ENCODE results near the gene RASSF9.

RASSF9 gene

DNA sequence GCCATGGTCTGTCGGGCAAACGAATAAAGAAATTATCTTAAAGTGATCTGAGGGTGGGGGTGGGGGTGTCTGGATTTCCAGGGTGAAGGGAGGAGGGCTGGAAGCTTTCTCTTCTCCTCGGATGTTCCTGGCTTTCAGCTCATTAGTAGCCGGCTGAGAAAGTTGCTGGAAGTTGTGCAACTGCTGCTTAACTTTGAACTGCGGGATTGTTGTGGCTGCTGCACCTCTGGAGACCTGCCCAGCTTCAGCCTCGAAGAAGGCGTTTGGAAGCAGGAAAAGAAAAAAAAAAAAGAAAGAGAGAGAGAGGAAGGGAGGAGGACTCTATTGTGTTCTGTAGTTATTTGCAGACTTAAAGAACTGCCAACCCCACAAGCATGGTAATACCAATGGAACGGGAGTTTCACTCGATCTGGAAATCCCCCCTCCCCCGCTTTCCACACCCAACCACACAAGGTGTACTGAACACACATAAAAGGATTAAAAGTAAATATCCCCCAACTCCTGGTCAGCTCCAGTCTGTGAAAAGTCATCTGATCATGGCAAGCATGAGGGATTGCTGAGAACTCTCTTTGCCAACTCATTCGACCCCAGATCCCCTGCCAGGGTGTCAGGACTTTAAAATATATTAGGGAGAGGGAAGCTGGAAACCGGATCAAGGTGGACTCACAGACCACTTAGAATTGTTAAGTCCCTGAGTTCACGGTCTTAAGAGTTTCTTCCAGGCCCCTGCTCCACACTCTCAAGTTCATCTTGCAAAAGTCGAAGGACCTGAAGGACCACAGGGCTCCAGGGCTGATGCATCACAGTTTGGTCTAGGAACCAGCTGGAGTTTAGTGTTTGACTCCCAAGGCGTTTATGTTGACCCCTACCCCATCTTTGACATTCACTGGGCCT is at the start of gene RASSF9:
Gene RASSF9, minus strand, starts transcription at position 213 of the 894 bp plus-strand sequence. Its CDS starts 208 bp downstream, at position 5.
- DNase-seq: no peak

DNA sequence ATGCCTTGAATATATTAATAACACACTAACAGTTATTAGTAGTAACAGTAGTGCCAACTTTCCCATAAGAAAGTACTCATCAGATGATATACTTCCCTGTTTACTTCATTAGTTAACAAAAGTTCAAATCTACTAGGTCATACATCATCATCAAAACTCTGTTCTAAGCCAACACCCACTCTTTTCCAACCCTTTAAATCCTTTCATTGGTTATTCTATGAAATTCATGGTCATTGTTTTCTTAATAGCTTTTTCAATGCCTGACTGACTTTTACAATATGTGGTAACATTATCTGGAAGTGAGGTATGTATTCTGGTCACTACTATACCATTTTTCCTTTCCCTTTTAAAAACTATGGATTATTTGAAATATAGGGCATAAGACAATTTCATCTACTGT is 47.6 kb upstream of the RASSF9 start:
- DNase-seq: no peak

- DNase-seq: no peak
Observed at GRCh38 chr12:85877459-85877858, 41.2 kb upstream of the RASSF9 start.

DNA sequence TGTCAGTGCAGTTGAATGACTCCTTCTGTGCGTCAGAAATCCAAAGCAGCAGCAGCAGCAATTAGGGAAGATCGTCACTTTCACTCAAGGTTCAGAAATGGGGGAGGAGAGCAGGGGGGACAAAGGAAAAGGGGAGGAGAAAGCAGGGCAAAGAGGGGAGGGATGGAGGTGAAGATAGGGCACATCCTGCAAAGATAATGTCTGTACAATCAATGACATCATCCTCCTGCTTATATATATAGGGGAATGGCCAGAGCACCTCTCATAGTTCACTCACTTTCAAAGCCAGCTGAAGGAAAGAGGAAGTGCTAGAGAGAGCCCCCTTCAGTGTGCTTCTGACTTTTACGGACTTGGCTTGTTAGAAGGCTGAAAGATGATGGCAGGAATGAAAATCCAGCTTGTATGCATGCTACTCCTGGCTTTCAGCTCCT is 37.8 kb upstream of the RASSF9 start, which contains the start of gene NTS:
Gene NTS, plus strand, starts transcription at position 265 of the 431 bp plus-strand sequence. Its CDS starts 109 bp downstream, at position 374.
- no peak for DNase-seq

DNA sequence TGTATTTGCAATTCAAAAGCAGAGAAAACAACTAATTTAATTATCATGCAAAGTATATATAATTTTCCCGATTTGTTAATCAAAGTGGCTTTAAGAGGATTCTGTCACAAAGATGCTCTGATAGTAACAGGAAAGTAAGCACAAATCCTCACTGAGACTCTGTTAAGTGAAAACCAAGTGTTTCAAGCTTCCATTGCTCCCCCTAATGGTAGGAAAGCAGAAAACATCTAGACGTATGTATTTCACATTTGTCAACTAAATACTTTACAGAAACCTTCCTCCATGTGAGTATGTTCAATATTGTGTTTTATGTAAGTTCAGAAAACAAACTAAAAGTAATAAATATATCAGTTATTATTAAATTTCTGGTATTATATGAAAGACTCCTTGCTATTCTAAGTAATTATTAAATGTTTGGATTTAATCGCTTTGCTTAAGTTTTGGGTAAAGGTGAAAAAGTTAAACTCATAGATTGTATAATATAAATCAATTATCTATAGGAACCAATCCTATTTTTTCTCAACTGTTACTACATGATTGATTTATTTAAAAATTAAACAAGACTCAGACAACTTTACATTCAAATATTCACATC is 36.4 kb upstream of the RASSF9 start:
- no peak for DNase-seq

GRCh38 chr12:85866986-85867776 is 31.0 kb upstream of the RASSF9 start:
- DNase-seq: no peak

GRCh38 chr12:85865890-85866289 is 29.7 kb upstream of the RASSF9 start:
- DNase-seq: no peak

DNA sequence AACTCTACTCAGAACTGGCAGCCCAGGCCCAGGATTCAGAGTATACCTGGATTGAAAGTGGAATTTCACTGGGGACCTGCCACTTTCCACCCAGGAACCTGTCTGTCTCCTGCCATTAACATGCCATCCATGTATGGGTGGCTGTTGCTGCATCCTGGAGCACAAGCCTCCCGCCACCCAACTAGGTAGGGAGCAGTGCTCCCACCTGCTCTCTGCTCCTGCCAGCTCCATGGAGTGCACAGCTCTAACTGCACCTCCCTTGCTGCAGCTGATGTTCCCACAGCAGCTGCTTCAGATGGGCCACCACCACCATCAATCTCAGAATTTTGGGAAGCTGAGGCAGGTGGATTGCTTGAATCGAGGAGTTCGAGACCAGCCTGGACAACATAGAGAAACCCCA is 20.8 kb upstream of the RASSF9 start:
- no peak for DNase-seq

- no peak for DNase-seq
Observed at GRCh38 chr12:85855305-85855704, 19.1 kb upstream of the RASSF9 start.

DNA sequence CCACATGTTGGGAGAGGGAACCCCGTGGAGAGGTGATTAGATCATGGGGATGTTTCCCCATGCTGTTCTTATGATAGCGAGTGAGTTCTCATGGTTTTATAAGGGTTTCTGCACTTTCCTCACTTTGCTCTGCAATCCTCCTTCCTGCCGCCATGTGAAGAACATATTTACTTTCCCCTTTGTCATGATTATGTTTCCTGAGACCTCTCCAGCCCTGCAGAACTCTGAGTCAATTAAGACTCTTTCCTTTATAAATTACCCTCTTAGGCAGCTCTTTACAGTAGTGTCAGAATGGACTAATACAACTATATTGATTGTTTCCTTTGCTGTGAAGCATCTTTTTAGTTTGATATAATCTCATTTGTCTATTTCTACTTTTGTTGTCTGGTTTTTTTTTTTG is 13.1 kb upstream of the RASSF9 start:
- DNase-seq: no peak

DNA sequence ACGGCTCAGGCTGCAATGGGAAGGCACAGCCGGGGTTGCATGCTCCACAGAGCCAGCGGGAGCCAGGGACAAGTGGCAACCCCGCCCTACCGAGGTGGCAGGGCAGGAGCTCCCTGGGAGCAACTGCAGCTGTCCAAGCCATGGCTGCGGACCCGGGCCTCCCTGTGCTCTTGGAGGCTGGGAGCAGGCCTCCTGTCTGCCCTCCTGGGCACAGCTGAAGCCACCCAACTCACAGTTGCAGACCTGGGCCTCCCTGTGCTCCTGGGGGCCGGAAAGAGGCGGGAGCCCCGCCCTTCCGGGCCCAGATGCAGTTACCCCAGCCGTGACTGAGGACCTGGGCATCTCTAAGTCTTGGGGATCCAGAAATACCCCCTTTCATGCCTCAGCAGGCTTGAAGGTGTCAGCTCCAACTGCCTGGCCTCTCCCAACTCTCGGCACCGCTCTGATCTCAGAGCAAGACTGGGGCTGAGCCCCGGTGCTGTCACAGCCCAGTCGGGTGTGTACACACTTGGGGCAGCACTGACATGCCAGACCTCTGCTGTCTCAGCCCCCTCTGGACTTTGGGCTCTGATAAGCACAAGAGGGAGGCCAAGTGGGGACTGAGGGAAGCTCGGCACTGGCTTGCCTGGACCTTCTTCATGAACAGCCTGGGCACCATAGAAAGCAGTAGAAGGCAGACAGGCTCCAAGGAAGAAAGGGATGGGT is 7.5 kb upstream of the RASSF9 start:
- DNase-seq: no peak

GRCh38 chr12:85835426-85836196 is 598 bp downstream of the RASSF9 start:
- DNase-seq: no peak

DNA sequence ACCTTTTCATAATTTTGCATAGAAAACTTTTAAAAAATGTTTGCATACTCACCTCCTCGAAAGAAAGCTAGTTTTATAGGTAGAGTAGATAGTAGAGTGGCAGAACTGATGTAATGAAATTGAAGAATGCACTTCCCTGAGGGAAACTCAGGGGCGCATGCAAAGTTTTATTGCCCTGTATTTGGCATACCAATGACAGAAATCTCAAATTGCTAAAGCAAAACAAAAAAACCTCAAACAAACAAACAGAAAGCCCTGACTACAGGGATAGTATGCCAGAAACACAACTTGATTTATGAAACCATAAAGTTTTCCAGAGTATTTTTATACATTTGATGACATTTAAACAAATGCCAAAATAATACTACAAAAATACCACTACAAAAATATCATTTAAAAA is 1.8 kb downstream of the RASSF9 start:
- no peak for DNase-seq

- DNase-seq: no peak
Observed at GRCh38 chr12:85833579-85833978, 2.6 kb downstream of the RASSF9 start.

DNA sequence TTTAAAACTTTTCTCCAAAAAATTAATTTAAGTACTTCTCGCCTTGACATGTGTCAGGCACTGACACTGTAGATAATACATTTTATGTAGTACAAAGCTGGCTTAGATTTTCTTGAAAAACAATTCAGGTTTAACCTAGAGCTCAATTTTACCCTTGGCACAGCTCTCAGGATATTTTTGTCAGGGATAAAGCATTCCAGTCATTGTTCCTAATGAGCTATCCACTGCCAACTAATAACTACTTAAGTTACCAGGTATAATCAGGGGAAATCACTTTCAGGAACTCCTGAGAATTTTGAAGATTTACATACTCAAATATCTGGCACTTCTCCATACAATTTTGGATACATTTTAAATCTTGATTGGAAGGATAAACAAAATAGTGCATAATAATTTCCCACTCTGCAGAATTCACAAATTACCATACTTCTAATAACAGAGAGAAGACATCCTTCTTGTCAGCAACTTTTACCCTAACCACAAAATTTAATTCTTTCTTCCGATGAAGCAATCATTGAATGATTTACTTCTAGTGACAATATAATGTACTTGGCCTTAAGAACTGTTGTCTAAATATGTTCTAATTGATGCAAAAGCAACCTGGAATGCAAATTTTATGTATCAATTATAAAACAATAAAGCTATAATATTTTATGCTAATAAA is 4.8 kb downstream of the RASSF9 start:
- no peak for DNase-seq

- no peak for DNase-seq
Observed at GRCh38 chr12:85829391-85829790, 6.8 kb downstream of the RASSF9 start.

DNA sequence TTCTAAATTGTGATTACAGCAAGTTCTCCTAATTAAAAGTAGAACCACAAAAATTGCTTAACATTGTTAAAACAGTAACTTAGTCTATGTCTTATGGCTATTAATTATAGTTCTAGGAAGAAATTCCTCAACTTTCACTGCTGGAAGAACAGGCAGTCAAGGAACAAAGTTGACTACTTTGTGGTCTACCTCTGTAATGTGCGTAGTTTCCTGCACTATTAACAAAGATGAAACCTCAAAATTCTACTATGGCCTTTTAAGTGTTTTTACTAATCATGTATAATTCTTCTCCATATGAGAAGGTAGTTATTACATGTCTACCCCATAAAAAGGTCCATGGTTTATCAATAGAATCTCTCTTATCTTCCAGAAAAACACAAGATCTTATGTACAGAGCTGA is 7.6 kb downstream of the RASSF9 start:
- no peak for DNase-seq

DNA sequence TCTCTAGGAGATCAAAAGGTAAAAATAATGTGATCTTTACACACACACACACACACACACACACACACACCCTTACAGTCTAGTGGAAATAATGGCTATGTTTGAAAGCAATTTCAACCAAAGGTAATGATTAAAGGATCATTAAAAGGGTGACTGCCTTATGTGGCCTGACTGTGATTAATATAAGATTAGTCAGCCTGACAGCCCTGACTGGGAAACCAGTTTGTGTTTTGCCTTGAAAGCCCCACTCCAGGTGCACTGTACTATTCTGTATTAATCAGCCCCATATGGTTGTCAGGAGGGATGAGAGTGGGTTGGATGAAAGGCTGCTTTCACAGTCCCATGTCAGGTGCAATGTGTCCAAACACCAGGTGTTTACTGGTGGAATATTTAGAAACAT is 10.5 kb downstream of the RASSF9 start:
- no peak for DNase-seq

GRCh38 chr12:85823436-85824180 is 12.6 kb downstream of the RASSF9 start:
- DNase-seq: no peak

- DNase-seq: no peak
Observed at GRCh38 chr12:85821759-85822158, 14.4 kb downstream of the RASSF9 start.

DNA sequence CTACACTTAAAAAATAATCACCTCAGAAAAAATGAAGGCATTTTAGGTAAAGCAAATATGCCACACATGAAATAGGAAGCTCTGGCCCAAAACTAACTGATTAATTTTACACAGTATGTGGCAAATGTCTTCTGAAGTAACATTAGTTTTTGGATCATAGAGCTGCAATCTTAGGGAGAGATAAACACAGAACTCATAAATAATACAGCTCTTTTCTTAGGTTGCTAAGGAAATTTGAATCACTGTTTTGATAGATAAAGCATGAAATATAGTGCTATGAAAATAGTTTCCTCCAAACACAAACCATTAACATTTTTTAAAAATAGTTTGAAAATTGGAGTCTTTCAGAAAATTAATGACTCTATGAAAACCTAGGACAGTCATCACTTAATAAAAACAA is 15.0 kb downstream of the RASSF9 start:
- DNase-seq: no peak

Data from GOT3 (cell line).